Esophagus muscularis mucosa (tissue), 4 donors: ENCODE measurements around the gene ZNF438. TPM values are rescaled to one million over a fixed set of nuclear protein-coding genes. Genes with fewer than 3 reads are reported as not detected.

Experiments
- DNase-seq: peaks from one replicate; pipeline ENCODE4 v3.0.0-alpha.2; 2017; ENCODE audit errors: extremely low spot score
- H3K27ac ChIP-seq, 4 donors: fragments of 200-600 bp; sonication (generic); replicated peaks in 1 of 4; 1 replicate in 3 of 4; 2 replicates in 1 of 4; pipeline ENCODE4 v1.5.1; 2016 to 2019; ENCODE audit warnings: mild to moderate bottlenecking in 1 of 4
- H3K27me3 ChIP-seq, 4 donors: fragments of 200-600 bp; sonication (generic); one replicate each; pipeline versions ENCODE4 v1.5.1 to v1.6.0; 2016 to 2019
- H3K36me3 ChIP-seq, 4 donors: fragments of 200-600 bp; sonication (generic); one replicate each; pipeline ENCODE4 v1.5.1; 2016 to 2019
- H3K4me1 ChIP-seq, 4 donors: fragments of 200-600 bp; sonication (generic); one replicate each; pipeline ENCODE4 v1.5.1; 2016 to 2019
- H3K4me3 ChIP-seq, 4 donors: fragments of 200-600 bp; sonication (generic); 1 replicate in 2 of 4; 2 replicates in 2 of 4; pipeline ENCODE4 v1.5.1; 2016 to 2019; ENCODE audit warnings: mild to moderate bottlenecking in 4 of 4, moderate library complexity in 1 of 4
- H3K9me3 ChIP-seq, 4 donors: fragments of 200-600 bp; sonication (generic); 1 replicate in 3 of 4; 2 replicates in 1 of 4; pipeline ENCODE4 v1.5.1; 2016 to 2019
- CTCF ChIP-seq, 3 experiments: fragments of 200-600 bp in 2 of 3; fragments of 450-650 bp in 1 of 3; sonication (generic) in 2 of 3; IDR thresholded peaks; one replicate each; pipeline ENCODE4 v1.5.1; 2017 to 2019; ENCODE audit warnings: antibody characterized with exemption in 3 of 3, mild to moderate bottlenecking in 2 of 3, moderate library complexity in 1 of 3
- EP300 ChIP-seq: sonication (generic); formaldehyde crosslinking; IDR thresholded peaks from one replicate; pipeline ENCODE4 v1.6.1; 2017; ENCODE audit warnings: antibody characterized with exemption
- POLR2A ChIP-seq: fragments of 450-650 bp; IDR thresholded peaks from one replicate; pipeline ENCODE4 v1.6.1; 2017; ENCODE audit warnings: antibody characterized with exemption, moderate library complexity, mild to moderate bottlenecking, low read depth
- POLR2AphosphoS5 ChIP-seq, 2 donors: sonication (generic); formaldehyde crosslinking; IDR thresholded peaks; one replicate each; pipeline ENCODE4 v1.6.1; 2017; ENCODE audit warnings: antibody characterized with exemption in 2 of 2
- WGBS: methylation state at CpG from one replicate; pipeline ENCODE4 v1.1.5; 2018; 5-methylcytosine and 5-hydroxymethylcytosine counted together
- intact Hi-C: fragments of 100-400 bp; cut with DNase I; formaldehyde crosslinking; loops from one replicate; pipeline ENCODE4 v1.15.1; 2023
- total RNA-seq, 4 donors: library from RNA; depleted of rRNA; stranded (reverse); fragments of >200 nt; gene quantifications; one replicate each; pipeline versions ENCODE4 v1.1.0 to v1.2.1, GENCODE V29; 2016

Gene ZNF438
- total RNA-seq, 4 donors from 2014 or later = 11.0 to 11.6 (median 11.3) TPM

GRCh38 chr10:31071232-31072005 lies 39.8 kb upstream of the ZNF438 start:
- TF ChIP-seq POLR2AphosphoS5 (IDR thresholded peaks at IDR 0.05) (peak in 1 of 2 donors; percentile 19), EP300 (no peak), POLR2A (no peak), CTCF (IDR thresholded peaks at IDR 0.05) (no peak)
- H3K36me3 ChIP-seq = no peaks in the 10 kb centered on the region
- H3K4me3 ChIP-seq = no peak overlapping the region
- no peak for DNase-seq
- H3K27me3 ChIP-seq = no peaks in the 10 kb centered on the region
- peaks cover 0 to 20% (median 13%) of the 10 kb centered on the region in 4 donors for H3K4me1 ChIP-seq
- 75% methylated on average over 6 of the region's 6 CpGs for WGBS
- no peak overlapping the region for H3K27ac ChIP-seq
- H3K9me3 ChIP-seq = no peaks in the 10 kb centered on the region
- intact Hi-C loops = no loop called here

GRCh38 chr10:31070691-31071090 lies 39.0 kb upstream of the ZNF438 start:
- 97% methylated on average over 2 of the region's 2 CpGs for WGBS
- Histone ChIP-seq H3K27ac (no peak overlapping the region), H3K4me1 (peaks cover 0 to 19% (median 13%) of the 10 kb centered on the region in 4 donors), H3K4me3 (no peak overlapping the region), H3K9me3 (no peaks in the 10 kb centered on the region), H3K36me3 (no peaks in the 10 kb centered on the region), H3K27me3 (no peaks in the 10 kb centered on the region)
- TF ChIP-seq CTCF (IDR thresholded peaks at IDR 0.05) = no peak
- no peak for TF ChIP-seq POLR2AphosphoS5 (IDR thresholded peaks at IDR 0.05)
- no peak for TF ChIP-seq EP300
- no peak for TF ChIP-seq POLR2A
- DNase-seq = no peak
- intact Hi-C loops = no loop called here

GRCh38 chr10:31070025-31070424 lies 38.4 kb upstream of the ZNF438 start:
- Histone ChIP-seq H3K36me3 (no peaks in the 10 kb centered on the region), H3K4me1 (peaks cover 0 to 13% (median 10%) of the 10 kb centered on the region in 4 donors), H3K9me3 (no peaks in the 10 kb centered on the region), H3K4me3 (no peak overlapping the region), H3K27me3 (no peaks in the 10 kb centered on the region), H3K27ac (peak overlapping the region in 1 of 4 donors; percentile 14)
- WGBS = 78% methylated on average over 4 of the region's 4 CpGs
- DNase-seq = no peak
- intact Hi-C loops = no loop called here
- TF ChIP-seq POLR2A = no peak
- TF ChIP-seq CTCF (IDR thresholded peaks at IDR 0.05) = no peak
- TF ChIP-seq EP300 = no peak
- no peak for TF ChIP-seq POLR2AphosphoS5 (IDR thresholded peaks at IDR 0.05)

GRCh38 chr10:31069411-31069810 lies 37.7 kb upstream of the ZNF438 start:
- no peaks in the 10 kb centered on the region for H3K9me3 ChIP-seq
- peaks cover 0 to 7% (median 5%) of the 10 kb centered on the region in 4 donors for H3K4me1 ChIP-seq
- H3K27ac ChIP-seq = peak overlapping the region in 1 of 4 donors; percentile 14
- no peaks in the 10 kb centered on the region for H3K36me3 ChIP-seq
- WGBS = 92% methylated on average over 3 of the region's 3 CpGs
- no peak overlapping the region for H3K4me3 ChIP-seq
- intact Hi-C loops = no loop called here
- no peaks in the 10 kb centered on the region for H3K27me3 ChIP-seq
- no peak for DNase-seq
- no peak for TF ChIP-seq POLR2AphosphoS5 (IDR thresholded peaks at IDR 0.05)
- TF ChIP-seq POLR2A = no peak
- TF ChIP-seq CTCF (IDR thresholded peaks at IDR 0.05) = no peak
- TF ChIP-seq EP300 = no peak
